ENCODE results near the gene C20orf173.

DNA sequence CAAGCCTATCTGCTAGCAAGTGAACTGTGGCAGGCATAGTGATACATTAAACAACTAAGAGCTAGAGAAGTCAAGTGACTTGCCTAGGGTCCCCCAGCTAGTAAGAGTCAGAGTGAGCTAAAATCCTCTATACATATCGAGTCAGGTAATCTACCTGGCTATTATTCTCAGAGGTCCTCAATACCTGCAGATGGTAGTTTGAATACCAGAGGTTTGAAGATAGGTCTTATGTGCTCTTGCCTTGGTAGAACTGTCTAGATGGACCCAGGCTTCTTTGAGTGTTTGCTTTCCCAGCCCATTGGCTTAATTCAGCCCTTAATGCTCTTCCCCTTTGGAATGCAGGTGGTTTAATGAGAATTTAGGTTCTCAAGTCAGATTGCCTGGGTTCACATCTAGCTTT lies 13.5 kb upstream of the C20orf173 start:
- TF ChIP-seq, protein P1, sequence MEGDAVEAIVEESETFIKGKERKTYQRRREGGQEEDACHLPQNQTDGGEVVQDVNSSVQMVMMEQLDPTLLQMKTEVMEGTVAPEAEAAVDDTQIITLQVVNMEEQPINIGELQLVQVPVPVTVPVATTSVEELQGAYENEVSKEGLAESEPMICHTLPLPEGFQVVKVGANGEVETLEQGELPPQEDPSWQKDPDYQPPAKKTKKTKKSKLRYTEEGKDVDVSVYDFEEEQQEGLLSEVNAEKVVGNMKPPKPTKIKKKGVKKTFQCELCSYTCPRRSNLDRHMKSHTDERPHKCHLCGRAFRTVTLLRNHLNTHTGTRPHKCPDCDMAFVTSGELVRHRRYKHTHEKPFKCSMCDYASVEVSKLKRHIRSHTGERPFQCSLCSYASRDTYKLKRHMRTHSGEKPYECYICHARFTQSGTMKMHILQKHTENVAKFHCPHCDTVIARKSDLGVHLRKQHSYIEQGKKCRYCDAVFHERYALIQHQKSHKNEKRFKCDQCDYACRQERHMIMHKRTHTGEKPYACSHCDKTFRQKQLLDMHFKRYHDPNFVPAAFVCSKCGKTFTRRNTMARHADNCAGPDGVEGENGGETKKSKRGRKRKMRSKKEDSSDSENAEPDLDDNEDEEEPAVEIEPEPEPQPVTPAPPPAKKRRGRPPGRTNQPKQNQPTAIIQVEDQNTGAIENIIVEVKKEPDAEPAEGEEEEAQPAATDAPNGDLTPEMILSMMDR (IDR thresholded peaks at IDR 0.05; ENCODE audit: insufficient read depth, low read depth, low read length) = no peak
- no peak for TF ChIP-seq EZH2 (IDR thresholded peaks at IDR 0.05; ENCODE audit: insufficient read depth, low read length)

Data from astrocyte (in vitro differentiated cells and primary cell).